Smooth muscle cell (in vitro differentiated cells): ENCODE data around the gene MIPOL1. TPM values are rescaled to one million over a fixed set of nuclear protein-coding genes. Genes with fewer than 3 reads are reported as not detected.

Experiments
- DNase-seq: peaks from one replicate; lab custom pipeline; 2025; ENCODE audit not compliant: unreplicated experiment; lab: John Stamatoyannopoulos, UW
- H2AFZ ChIP-seq: fragments of 200-600 bp; sonication (generic); 2 replicates; pipeline ENCODE4 v1.6.0; 2016; ENCODE audit warnings: antibody characterized with exemption, low read depth, mild to moderate bottlenecking
- H3F3A ChIP-seq: fragments of 200-600 bp; sonication (generic); 2 replicates; pipeline ENCODE4 v1.6.0; 2017; ENCODE audit warnings: antibody characterized with exemption, low read depth
- H3K27ac ChIP-seq: fragments of 200-600 bp; sonication (generic); 2 replicates; pipeline ENCODE4 v1.5.1; 2016; ENCODE audit warnings: low read depth, mild to moderate bottlenecking
- H3K27me3 ChIP-seq: fragments of 200-600 bp; sonication (generic); 2 replicates; pipeline ENCODE4 v1.6.1; 2016; ENCODE audit warnings: low read depth, mild to moderate bottlenecking
- H3K36me3 ChIP-seq: fragments of 200-600 bp; sonication (generic); 2 replicates; pipeline ENCODE4 v1.5.1; 2016; ENCODE audit warnings: low read depth
- H3K4me1 ChIP-seq: fragments of 200-600 bp; sonication (generic); 2 replicates; pipeline ENCODE4 v1.5.1; 2016; ENCODE audit warnings: low read depth
- H3K4me2 ChIP-seq: fragments of 200-600 bp; sonication (generic); 2 replicates; pipeline ENCODE4 v1.6.0; 2016; ENCODE audit warnings: mild to moderate bottlenecking
- H3K4me3 ChIP-seq: fragments of 200-600 bp; sonication (generic); 2 replicates; pipeline ENCODE4 v1.5.1; 2016; ENCODE audit warnings: mild to moderate bottlenecking
- H3K79me2 ChIP-seq: fragments of 200-600 bp; sonication (generic); 2 replicates; pipeline ENCODE4 v1.6.0; 2016; ENCODE audit warnings: low read depth, mild to moderate bottlenecking
- H3K9ac ChIP-seq: fragments of 200-600 bp; sonication (generic); 2 replicates; pipeline ENCODE4 v1.6.0; 2016; ENCODE audit warnings: low read depth
- H3K9me3 ChIP-seq: fragments of 200-600 bp; sonication (generic); replicated peaks from 2 replicates; pipeline ENCODE4 v1.5.1; 2016; ENCODE audit warnings: low read depth
- H4K20me1 ChIP-seq: fragments of 200-600 bp; sonication (generic); 2 replicates; pipeline ENCODE4 v1.6.0; 2016; ENCODE audit warnings: low read depth
- CTCF ChIP-seq: fragments of 200-600 bp; sonication (generic); IDR thresholded peaks from 2 replicates; pipeline ENCODE4 v1.5.1; 2017; ENCODE audit warnings: borderline replicate concordance, mild to moderate bottlenecking, antibody characterized with exemption; ENCODE audit not compliant: insufficient read depth, poor library complexity, severe bottlenecking
- WGBS: methylation state at CpG from one replicate; pipeline ENCODE4 v1.1.7; 2016; ENCODE audit warnings: low lambda C conversion rate; 5-methylcytosine and 5-hydroxymethylcytosine counted together
- polyA plus RNA-seq: library from polyadenylated mRNA; unstranded; fragments of >200 nt; fragmentation: Nextera tagmentation; extraction: Ambion mirVana; gene quantifications from 2 replicates; pipeline ENCODE4 v1.2.1, GENCODE V29; 2016
- total RNA-seq: library from RNA; depleted of rRNA; stranded (reverse); fragments of >200 nt; gene quantifications from 2 replicates; pipeline ENCODE4 v1.2.3, GENCODE V29; 2014

Gene MIPOL1
- total and polyA plus RNA-seq, 2 experiments from 2014 or later, result 3.2 to 5.1 TPM

- 43% methylated on average over 4 of the region's 4 CpGs for WGBS
- Histone ChIP-seq H3K9ac (no peak overlapping the region), H4K20me1 (no peaks in the 10 kb centered on the region), H3K36me3 (no peaks in the 10 kb centered on the region), H3K4me1 (peaks cover 14% of the 10 kb centered on the region), H3K27me3 (peaks cover 97% of the 10 kb centered on the region), H3K9me3 (no peaks in the 10 kb centered on the region), H3K27ac (no peak overlapping the region), H2AFZ (no peak overlapping the region), H3K4me3 (peak overlapping the region; percentile 37), H3K4me2 (no peak overlapping the region), H3K79me2 (no peaks in the 10 kb centered on the region), H3F3A (no peaks in the 10 kb centered on the region)
- no peak for TF ChIP-seq CTCF
- no peak for DNase-seq
Measured at GRCh38 chr14:37590428-37591139, 392.8 kb downstream of the MIPOL1 start.

- DNase-seq, result no peak
- H3K27ac ChIP-seq, result no peak overlapping the region
- TF ChIP-seq CTCF, result no peak
- H3K4me1 ChIP-seq, result peaks cover 20% of the 10 kb centered on the region
- H3K4me2 ChIP-seq, result no peak overlapping the region
- peaks cover 97% of the 10 kb centered on the region for H3K27me3 ChIP-seq
- peak overlapping the region; percentile 70 for H3K4me3 ChIP-seq
- H3K9me3 ChIP-seq, result no peaks in the 10 kb centered on the region
- no peaks in the 10 kb centered on the region for H3K36me3 ChIP-seq
- no peak overlapping the region for H2AFZ ChIP-seq
- no peaks in the 10 kb centered on the region for H4K20me1 ChIP-seq
- WGBS, result 2% methylated on average over 37 of the region's 45 CpGs
- H3F3A ChIP-seq, result no peaks in the 10 kb centered on the region
- no peak overlapping the region for H3K9ac ChIP-seq
- H3K79me2 ChIP-seq, result no peaks in the 10 kb centered on the region
Measured at GRCh38 chr14:37591311-37591940, 393.7 kb downstream of the MIPOL1 start.

GRCh38 chr14:37591941-37592481 lies 394.3 kb downstream of the MIPOL1 start:
- Histone ChIP-seq H3F3A (no peaks in the 10 kb centered on the region), H3K27me3 (peaks cover 97% of the 10 kb centered on the region), H3K9ac (no peak overlapping the region), H2AFZ (no peak overlapping the region), H3K9me3 (no peaks in the 10 kb centered on the region), H3K4me1 (peaks cover 20% of the 10 kb centered on the region), H3K27ac (no peak overlapping the region), H3K4me2 (no peak overlapping the region), H3K79me2 (no peaks in the 10 kb centered on the region), H3K4me3 (peak overlapping the region; percentile 70), H4K20me1 (no peaks in the 10 kb centered on the region), H3K36me3 (no peaks in the 10 kb centered on the region)
- 4% methylated on average over 56 of the region's 58 CpGs for WGBS
- DNase-seq, result no peak
- TF ChIP-seq CTCF, result no peak
